GM12874 (cell line): ENCODE results near the gene FICD.
A peak's percentile ranks its signal among the peaks of the same experiment; 100 is the strongest.

Experiments used
- CTCF ChIP-seq: IDR thresholded peaks from 2 replicates; pipeline ENCODE4 v1.5.1; 2011; ENCODE audit warnings: low read depth, mild to moderate bottlenecking, control low read depth, low read length, moderate library complexity; ENCODE audit not compliant: insufficient read depth

The FICD gene

GRCh38 chr12:108491256-108491655 lies 23.8 kb upstream of the FICD start:
- TF ChIP-seq CTCF = no peak

- peak; percentile 56; the same call in 1 of the 2 replicates for TF ChIP-seq CTCF
Observed at GRCh38 chr12:108495054-108495453, 20.0 kb upstream of the FICD start.

GRCh38 chr12:108495823-108496579 lies 19.1 kb upstream of the FICD start:
- TF ChIP-seq CTCF = no peak

GRCh38 chr12:108498136-108498535 lies 16.9 kb upstream of the FICD start:
- TF ChIP-seq CTCF = no peak

GRCh38 chr12:108502922-108503321 lies 12.2 kb upstream of the FICD start:
- no peak for TF ChIP-seq CTCF

GRCh38 chr12:108505129-108505528 lies 9.9 kb upstream of the FICD start:
- TF ChIP-seq CTCF = no peak

GRCh38 chr12:108507971-108508642 lies 7.0 kb upstream of the FICD start:
- no peak for TF ChIP-seq CTCF
